ENCODE measurements around the gene IL2RG.

IL2RG gene

DNA sequence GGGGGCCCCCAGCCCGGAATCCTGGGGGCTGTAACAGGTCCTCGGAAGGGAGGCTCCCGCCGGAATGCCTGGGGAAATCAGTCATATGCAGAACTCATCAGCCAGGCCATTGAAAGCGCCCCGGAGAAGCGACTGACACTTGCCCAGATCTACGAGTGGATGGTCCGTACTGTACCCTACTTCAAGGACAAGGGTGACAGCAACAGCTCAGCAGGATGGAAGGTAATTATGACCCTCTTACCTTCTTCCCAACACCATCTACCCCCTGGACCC, 14.7 kb downstream of the IL2RG start:
- TF ChIP-seq, protein P1, sequence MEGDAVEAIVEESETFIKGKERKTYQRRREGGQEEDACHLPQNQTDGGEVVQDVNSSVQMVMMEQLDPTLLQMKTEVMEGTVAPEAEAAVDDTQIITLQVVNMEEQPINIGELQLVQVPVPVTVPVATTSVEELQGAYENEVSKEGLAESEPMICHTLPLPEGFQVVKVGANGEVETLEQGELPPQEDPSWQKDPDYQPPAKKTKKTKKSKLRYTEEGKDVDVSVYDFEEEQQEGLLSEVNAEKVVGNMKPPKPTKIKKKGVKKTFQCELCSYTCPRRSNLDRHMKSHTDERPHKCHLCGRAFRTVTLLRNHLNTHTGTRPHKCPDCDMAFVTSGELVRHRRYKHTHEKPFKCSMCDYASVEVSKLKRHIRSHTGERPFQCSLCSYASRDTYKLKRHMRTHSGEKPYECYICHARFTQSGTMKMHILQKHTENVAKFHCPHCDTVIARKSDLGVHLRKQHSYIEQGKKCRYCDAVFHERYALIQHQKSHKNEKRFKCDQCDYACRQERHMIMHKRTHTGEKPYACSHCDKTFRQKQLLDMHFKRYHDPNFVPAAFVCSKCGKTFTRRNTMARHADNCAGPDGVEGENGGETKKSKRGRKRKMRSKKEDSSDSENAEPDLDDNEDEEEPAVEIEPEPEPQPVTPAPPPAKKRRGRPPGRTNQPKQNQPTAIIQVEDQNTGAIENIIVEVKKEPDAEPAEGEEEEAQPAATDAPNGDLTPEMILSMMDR (IDR thresholded peaks at IDR 0.05; ENCODE audit: control insufficient read depth, insufficient read depth, low read depth, low read length, missing control alignments), result no peak
- DNase-seq (ENCODE audit: low read depth), result no peak
- peak overlapping the region; percentile 42 for H3K4me3 ChIP-seq (ENCODE audit: control insufficient read depth, low read depth, low read length)

DNA sequence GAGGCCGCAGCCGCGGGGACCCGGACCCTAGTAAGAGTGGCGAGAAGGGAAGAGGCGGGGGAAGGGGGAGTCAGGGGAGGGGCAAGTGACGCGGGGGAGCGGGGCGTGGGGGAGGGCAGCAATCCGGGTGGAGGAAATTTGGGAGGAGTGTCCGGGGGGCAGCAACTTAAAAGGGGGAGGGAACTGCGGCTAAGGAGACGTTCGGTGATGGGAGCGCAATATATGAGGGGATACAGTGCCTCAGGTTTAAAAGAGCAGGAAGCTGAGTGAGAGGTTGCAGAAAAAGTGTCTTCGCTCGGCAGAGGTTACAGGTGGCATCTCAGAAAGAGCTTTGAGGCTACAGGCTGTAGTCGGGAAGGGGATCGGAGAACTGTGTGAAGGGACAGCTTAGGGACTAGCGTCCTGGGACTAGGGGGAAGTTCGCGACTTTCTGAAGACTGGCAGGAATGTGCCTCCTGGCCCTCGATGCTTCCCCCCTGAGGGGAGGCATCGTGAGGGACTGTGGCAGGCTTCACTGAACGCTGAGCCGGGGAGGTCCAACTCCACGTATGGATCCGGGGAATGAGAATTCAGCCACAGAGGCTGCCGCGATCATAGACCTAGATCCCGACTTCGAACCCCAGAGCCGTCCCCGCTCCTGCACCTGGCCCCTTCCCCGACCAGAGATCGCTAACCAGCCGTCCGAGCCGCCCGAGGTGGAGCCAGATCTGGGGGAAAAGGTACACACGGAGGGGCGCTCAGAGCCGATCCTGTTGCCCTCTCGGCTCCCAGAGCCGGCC, 15.2 kb downstream of the IL2RG start:
- no peak for DNase-seq (ENCODE audit: low read depth)
- TF ChIP-seq, protein P1 (IDR thresholded peaks at IDR 0.05; ENCODE audit: control insufficient read depth, insufficient read depth, low read depth, low read length, missing control alignments), result no peak
- H3K4me3 ChIP-seq (ENCODE audit: control insufficient read depth, low read depth, low read length), result peak overlapping the region; percentile 42

DNA sequence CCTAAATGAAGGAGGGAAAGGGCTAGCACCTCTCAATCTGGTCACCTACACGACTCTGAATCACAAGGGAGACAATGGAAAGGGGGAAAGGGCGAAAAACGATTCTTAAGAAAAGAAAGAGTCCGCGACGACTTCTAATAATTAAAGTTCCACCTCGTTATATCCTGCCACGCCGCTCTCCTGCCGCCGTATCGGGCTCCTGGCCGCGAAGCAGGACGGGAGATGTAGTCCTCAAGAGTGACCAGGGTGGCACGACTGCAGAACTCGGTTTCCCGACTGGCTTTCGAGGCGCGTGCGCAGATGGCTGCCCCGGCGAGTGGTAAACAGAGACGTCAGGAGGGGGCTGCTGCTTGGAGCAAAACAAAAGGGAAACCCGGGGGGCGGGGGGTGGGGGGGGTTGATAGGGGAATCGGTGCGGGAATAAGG, 15.8 kb downstream of the IL2RG start, which contains the start of gene FOXO4:
Gene FOXO4 (plus strand): TSS at position 297 of the 426 bp plus-strand sequence. CDS start 678 bp downstream, outside the sequence.
- DNase-seq (ENCODE audit: low read depth), result peak; percentile 27
- TF ChIP-seq, protein P1 (IDR thresholded peaks at IDR 0.05; ENCODE audit: control insufficient read depth, insufficient read depth, low read depth, low read length, missing control alignments), result no peak
- peak within 1 kb of the TSS; percentile 42 for H3K4me3 ChIP-seq (ENCODE audit: control insufficient read depth, low read depth, low read length)

DNA sequence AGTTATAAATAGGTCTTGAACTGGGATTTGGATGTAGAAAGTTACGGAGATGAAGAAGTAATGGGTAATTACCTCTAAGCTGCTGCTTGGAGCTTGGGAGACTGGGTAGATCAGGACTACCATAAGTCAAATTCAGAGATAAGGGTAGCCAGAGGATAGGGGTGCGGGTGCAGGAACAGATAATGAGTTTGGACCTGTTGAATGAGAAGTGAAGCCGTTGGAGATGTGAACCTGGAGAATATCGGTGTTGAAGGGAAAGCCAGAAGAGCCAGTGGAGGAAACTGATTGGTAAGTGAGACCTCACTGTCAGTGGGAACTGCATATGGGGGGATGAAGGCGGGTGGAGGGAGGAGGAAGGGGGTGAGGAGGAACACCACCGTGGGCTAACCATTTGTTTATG, 16.3 kb downstream of the IL2RG start:
- TF ChIP-seq, protein P1 (IDR thresholded peaks at IDR 0.05; ENCODE audit: control insufficient read depth, insufficient read depth, low read depth, low read length, missing control alignments), result no peak
- DNase-seq (ENCODE audit: low read depth), result no peak
- H3K4me3 ChIP-seq (ENCODE audit: control insufficient read depth, low read depth, low read length), result peak overlapping the region; percentile 42

DNA sequence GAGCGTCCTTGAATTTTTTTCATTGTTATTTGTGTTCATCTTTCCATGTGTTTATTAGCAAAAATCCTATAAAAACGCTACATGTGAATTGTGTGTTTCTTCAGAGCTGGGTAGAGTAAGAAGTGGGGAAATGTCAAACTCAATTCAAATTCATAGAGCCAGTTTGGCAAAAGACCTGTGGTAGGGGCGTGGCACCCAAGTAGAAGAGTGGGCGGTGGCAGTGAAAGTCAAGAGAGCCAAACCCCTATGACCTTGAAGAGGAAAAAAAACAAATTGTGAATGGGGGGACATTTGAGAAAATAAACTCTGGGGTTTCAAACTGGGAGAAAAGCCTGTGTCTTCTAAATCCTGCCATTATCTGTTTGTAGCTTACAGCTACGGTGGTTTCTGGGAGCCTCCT, 20.1 kb downstream of the IL2RG start:
- H3K4me3 ChIP-seq (ENCODE audit: control insufficient read depth, low read depth, low read length), result no peak overlapping the region
- DNase-seq (ENCODE audit: low read depth), result no peak
- TF ChIP-seq, protein P1 (IDR thresholded peaks at IDR 0.05; ENCODE audit: control insufficient read depth, insufficient read depth, low read depth, low read length, missing control alignments), result no peak

DNA sequence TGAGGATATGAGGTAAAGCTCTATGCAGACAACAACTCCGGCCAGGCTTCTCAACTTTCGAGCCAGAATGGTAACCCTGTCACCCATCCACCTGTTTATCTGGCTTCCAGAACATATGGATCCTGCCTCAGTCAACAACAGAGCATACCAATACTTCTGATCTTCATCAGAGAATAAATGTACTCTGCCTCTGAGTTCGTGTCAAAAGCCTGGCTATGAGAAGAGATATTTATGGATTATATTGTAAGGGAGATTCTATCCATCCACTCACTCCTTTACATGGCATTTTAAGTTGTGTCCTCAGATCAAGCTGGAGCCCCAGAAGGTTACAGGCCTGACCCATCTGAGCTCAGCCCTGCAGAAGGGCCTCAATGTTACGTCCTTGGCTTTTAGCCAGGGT, 25.5 kb downstream of the IL2RG start:
- TF ChIP-seq, protein P1 (IDR thresholded peaks at IDR 0.05; ENCODE audit: control insufficient read depth, insufficient read depth, low read depth, low read length, missing control alignments), result no peak
- DNase-seq (ENCODE audit: low read depth), result no peak
- H3K4me3 ChIP-seq (ENCODE audit: control insufficient read depth, low read depth, low read length), result no peak overlapping the region
